ENCODE measurements around the gene PRPH. TPM values are rescaled to one million over a fixed set of nuclear protein-coding genes. Genes with fewer than 3 reads are reported as not detected.

The PRPH gene
- total RNA-seq, 3 donors from 2014 or later (not counting 1 experiment from before 2014, with no cell fraction given) = not detected

- Histone ChIP-seq H3K27ac (ENCODE audit: low read length) (no peak overlapping the region), H3K36me3 (ENCODE audit: control insufficient read depth, insufficient read depth, low read length) (no peaks in the 10 kb centered on the region), H3K9me3 (ENCODE audit: control insufficient read depth, insufficient read depth, low read length) (no peaks in the 10 kb centered on the region), H3K4me1 (ENCODE audit: control insufficient read depth, insufficient read depth, low read length) (peaks cover 11% of the 10 kb centered on the region), H3K27me3 (ENCODE audit: control insufficient read depth, insufficient read depth, low read length) (peaks cover 16% of the 10 kb centered on the region), H3K4me3 (ENCODE audit: low read length) (no peak overlapping the region)
- Mint-ChIP-seq H3K27ac (no peak overlapping the region), H3K4me1 (peaks cover 0 to 16% of the 10 kb centered on the region in 2 donors), H3K36me3 (no peaks in the 10 kb centered on the region), H3K27me3 (ENCODE audit: low read depth in 2 of 2) (peaks cover 24 to 26% of the 10 kb centered on the region in 2 donors), H3K4me3 (no peak overlapping the region), H3K9me3 (no peaks in the 10 kb centered on the region)
- WGBS (ENCODE audit: insufficient coverage) = 96% methylated on average over 7 of the region's 7 CpGs
- no peak for TF ChIP-seq CTCF (IDR thresholded peaks at IDR 0.05)
- ATAC-seq = no peak
- intact Hi-C loops (cut with micrococcal nuclease) = no loop called here
- DNase-seq = no peak
These were observed 35.2 kb downstream of the PRPH start for GRCh38 chr12:49330032-49330619.

- Mint-ChIP-seq H3K27ac (no peak overlapping the region), H3K36me3 (no peaks in the 10 kb centered on the region), H3K9me3 (no peaks in the 10 kb centered on the region), H3K4me1 (peaks cover 0 to 16% of the 10 kb centered on the region in 2 donors), H3K27me3 (ENCODE audit: low read depth in 2 of 2) (peaks cover 31 to 33% of the 10 kb centered on the region in 2 donors), H3K4me3 (no peak overlapping the region)
- WGBS (ENCODE audit: insufficient coverage) = 92% methylated on average over 13 of the region's 14 CpGs
- Histone ChIP-seq H3K27me3 (ENCODE audit: control insufficient read depth, insufficient read depth, low read length) (peaks cover 23% of the 10 kb centered on the region), H3K27ac (ENCODE audit: low read length) (no peak overlapping the region), H3K4me1 (ENCODE audit: control insufficient read depth, insufficient read depth, low read length) (peaks cover 11% of the 10 kb centered on the region), H3K4me3 (ENCODE audit: low read length) (no peak overlapping the region), H3K9me3 (ENCODE audit: control insufficient read depth, insufficient read depth, low read length) (no peaks in the 10 kb centered on the region), H3K36me3 (ENCODE audit: control insufficient read depth, insufficient read depth, low read length) (no peaks in the 10 kb centered on the region)
- DNase-seq (no peak), ATAC-seq (no peak)
- intact Hi-C loops (cut with micrococcal nuclease) = no loop called here
- TF ChIP-seq CTCF (IDR thresholded peaks at IDR 0.05) = no peak
These were observed 35.9 kb downstream of the PRPH start for GRCh38 chr12:49330631-49331379.

GRCh38 chr12:49331380-49332222 is 36.7 kb downstream of the PRPH start:
- H3K27ac Mint-ChIP-seq = no peak overlapping the region
- peaks cover 33 to 35% of the 10 kb centered on the region in 2 donors for H3K27me3 Mint-ChIP-seq (ENCODE audit: low read depth in 2 of 2)
- peaks cover 27% of the 10 kb centered on the region for H3K27me3 ChIP-seq (ENCODE audit: control insufficient read depth, insufficient read depth, low read length)
- ATAC-seq = peak in 2 of 3 donors; percentile 63 to 65
- H3K9me3 Mint-ChIP-seq = no peaks in the 10 kb centered on the region
- no peak overlapping the region for H3K27ac ChIP-seq (ENCODE audit: low read length)
- H3K4me3 ChIP-seq (ENCODE audit: low read length) = no peak overlapping the region
- H3K4me1 ChIP-seq (ENCODE audit: control insufficient read depth, insufficient read depth, low read length) = peaks cover 13% of the 10 kb centered on the region
- no peak overlapping the region for H3K4me3 Mint-ChIP-seq
- H3K36me3 Mint-ChIP-seq = no peaks in the 10 kb centered on the region
- WGBS (ENCODE audit: insufficient coverage) = 76% methylated on average over 11 of the region's 11 CpGs
- TF ChIP-seq CTCF (IDR thresholded peaks at IDR 0.05) = no peak
- no peaks in the 10 kb centered on the region for H3K36me3 ChIP-seq (ENCODE audit: control insufficient read depth, insufficient read depth, low read length)
- H3K9me3 ChIP-seq (ENCODE audit: control insufficient read depth, insufficient read depth, low read length) = no peaks in the 10 kb centered on the region
- intact Hi-C loops (cut with micrococcal nuclease) = no loop called here
- peak in 1 of 2 donors; percentile 54 for DNase-seq
- H3K4me1 Mint-ChIP-seq = peaks cover 1 to 17% of the 10 kb centered on the region in 2 donors
